WTC11 (cell line): Measurements from ENCODE around the gene C10orf105. TPM values are rescaled to one million over a fixed set of nuclear protein-coding genes. Genes with fewer than 3 reads are reported as not detected.
A peak's percentile ranks its signal among the peaks of the same experiment; 100 is the strongest.

Source experiments
- ATAC-seq: fragments of 200-7000 bp; cut with Tn5 transposase; 2 replicates; pipeline ENCODE4 v1.10.0; 2021; ENCODE audit warnings: mild to moderate bottlenecking, moderate library complexity
- CTCF ChIA-PET: fragments of 300-600 bp; sonication (Branson Sonifier 250); formaldehyde crosslinking; loops from one replicate; lab custom pipeline; 2021; ENCODE audit warnings: antibody characterized with exemption; lab: Charles Lee
- POLR2A ChIA-PET: fragments of 350-600 bp; sonication (Branson Sonifier 250); formaldehyde crosslinking; loops from one replicate; lab custom pipeline; 2021; ENCODE audit warnings: antibody characterized with exemption; lab: Charles Lee
- DNase-seq: peaks from one replicate; pipeline ENCODE4 v3.0.0; 2021; ENCODE audit warnings: low spot score
- H3K27ac Mint-ChIP-seq: 2 replicates; pipeline ENCODE4 v1.8.0; 2021; ENCODE audit warnings: mixed read lengths
- H3K27me3 Mint-ChIP-seq: 2 replicates; pipeline ENCODE4 v1.8.0; 2021; ENCODE audit warnings: low read depth, mild to moderate bottlenecking, moderate library complexity, mixed read lengths
- H3K36me3 Mint-ChIP-seq: 2 replicates; pipeline ENCODE4 v1.8.0; 2021; ENCODE audit warnings: mixed read lengths
- H3K4me1 Mint-ChIP-seq: 2 replicates; pipeline ENCODE4 v1.8.0; 2022; ENCODE audit warnings: mixed read lengths
- H3K4me3 Mint-ChIP-seq: 2 replicates; pipeline ENCODE4 v1.8.0; 2021; ENCODE audit warnings: mild to moderate bottlenecking, moderate library complexity, mixed read lengths
- H3K9me3 Mint-ChIP-seq: 2 replicates; pipeline ENCODE4 v1.8.0; 2021; ENCODE audit warnings: mixed read lengths
- AR ChIP-seq: fragments of 250-450 bp; sonication (Bioruptor Pico); IDR thresholded peaks from 2 replicates; pipeline ENCODE4 v1.9.0; 2021; ENCODE audit warnings: mild to moderate bottlenecking
- CREM ChIP-seq: sonication (generic); formaldehyde crosslinking; IDR thresholded peaks from 2 replicates; pipeline ENCODE4 v1.8.1; 2022; ENCODE audit warnings: mild to moderate bottlenecking, missing genetic modification reagents, moderate library complexity
- CTCF ChIP-seq: fragments of 200-600 bp; IDR thresholded peaks from 2 replicates; pipeline ENCODE4 v1.8.0; 2022; ENCODE audit warnings: antibody characterized with exemption
- E2F4 ChIP-seq: sonication (generic); formaldehyde crosslinking; IDR thresholded peaks from 2 replicates; pipeline ENCODE4 v1.8.1; 2022; ENCODE audit warnings: low read depth, mild to moderate bottlenecking, moderate library complexity, missing genetic modification reagents, borderline replicate concordance
- ELF4 ChIP-seq: sonication (generic); formaldehyde crosslinking; IDR thresholded peaks from 2 replicates; pipeline ENCODE4 v1.8.1; 2022; ENCODE audit warnings: low read depth, mild to moderate bottlenecking, moderate library complexity, missing genetic modification reagents
- EMX1 ChIP-seq: fragments of 250-450 bp; sonication (Bioruptor Pico); IDR thresholded peaks from 2 replicates; pipeline ENCODE4 v1.8.0; 2021; ENCODE audit warnings: mild to moderate bottlenecking
- ETV6 ChIP-seq: sonication (generic); formaldehyde crosslinking; IDR thresholded peaks from 2 replicates; pipeline ENCODE4 v1.8.1; 2022; ENCODE audit warnings: mild to moderate bottlenecking, missing genetic modification reagents
- FOXP1 ChIP-seq: sonication (generic); formaldehyde crosslinking; IDR thresholded peaks from 2 replicates; pipeline ENCODE4 v1.8.0; 2022; ENCODE audit warnings: missing genetic modification reagents, mild to moderate bottlenecking, moderate library complexity, borderline replicate concordance
- HMGXB4 ChIP-seq: sonication (generic); formaldehyde crosslinking; IDR thresholded peaks from 2 replicates; pipeline ENCODE4 v1.8.1; 2023; ENCODE audit warnings: mild to moderate bottlenecking, moderate library complexity, missing genetic modification reagents
- JAZF1 ChIP-seq: fragments of 250-450 bp; sonication (Bioruptor Pico); IDR thresholded peaks from 2 replicates; pipeline ENCODE4 v1.9.0; 2021; ENCODE audit warnings: moderate library complexity, mild to moderate bottlenecking, inconsistent platforms
- NFYB ChIP-seq: sonication (generic); formaldehyde crosslinking; conservative IDR thresholded peaks from 2 replicates; pipeline ENCODE4 v1.8.0; 2022; ENCODE audit warnings: low read depth, missing genetic modification reagents
- PRRX2 ChIP-seq: fragments of 250-450 bp; sonication (Bioruptor Pico); IDR thresholded peaks from 2 replicates; pipeline ENCODE4 v1.8.0; 2021; ENCODE audit warnings: mild to moderate bottlenecking
- TP53 ChIP-seq: sonication (generic); formaldehyde crosslinking; IDR thresholded peaks from 2 replicates; pipeline ENCODE4 v1.8.1; 2023; ENCODE audit warnings: mild to moderate bottlenecking, missing genetic modification reagents
- ZNF219 ChIP-seq: sonication (generic); formaldehyde crosslinking; IDR thresholded peaks from 2 replicates; pipeline ENCODE4 v1.8.0; 2023; ENCODE audit warnings: missing genetic modification reagents, mild to moderate bottlenecking, borderline replicate concordance
- ZNF281 ChIP-seq: sonication (generic); formaldehyde crosslinking; IDR thresholded peaks from 2 replicates; pipeline ENCODE4 v1.8.0; 2023; ENCODE audit warnings: mild to moderate bottlenecking, missing genetic modification reagents
- total RNA-seq: library from RNA; stranded (reverse); gene quantifications from 3 replicates; pipeline ENCODE4 v1.2.3, GENCODE V29; 2021

Gene C10orf105
- total RNA-seq, 1 experiment from 2014 or later: 0.48 TPM

GRCh38 chr10:71761541-71762113 is 42.0 kb upstream of the C10orf105 start:
- ATAC-seq (peak; percentile 85), DNase-seq (peak; percentile 46)
- Mint-ChIP-seq H3K27me3 (no peaks in the 10 kb centered on the region), H3K9me3 (no peaks in the 10 kb centered on the region), H3K36me3 (no peaks in the 10 kb centered on the region), H3K4me1 (peaks cover 8% of the 10 kb centered on the region), H3K4me3 (no peak overlapping the region), H3K27ac (no peak overlapping the region)
- TF ChIP-seq FOXP1 (CRISPR knock-in tag) (0 out of 2 replicates have a peak, but pooled peaks have one; percentile 6), JAZF1 (CRISPR knock-in tag) (no peak), CTCF (peak; percentile 38; the same call in 1 of the 2 replicates)
- CTCF ChIA-PET: interaction anchor here (0.6 to 4.9 kb wide), 5 partner anchors 12 to 260 kb away, joined by 3 to 22 read pairs (median 4); partner anchors contain the start of gene VSIR
- POLR2A ChIA-PET: no interaction called here

GRCh38 chr10:71761105-71761511 is 41.5 kb upstream of the C10orf105 start:
- H3K27ac Mint-ChIP-seq: no peak overlapping the region
- H3K27me3 Mint-ChIP-seq: no peaks in the 10 kb centered on the region
- CTCF ChIA-PET: interaction anchor here (0.6 to 4.9 kb wide), 4 partner anchors 12 to 259 kb away, joined by 3 to 22 read pairs (median 4); partner anchors contain the start of gene VSIR

GRCh38 chr10:71757399-71757922 is 37.9 kb upstream of the C10orf105 start:
- ChIA-PET CTCF (interaction anchor here (0.7 to 2.7 kb wide), 14 partner anchors 10 to 768 kb away, joined by 3 to 20 read pairs (median 5); partner anchors contain the start of genes C10orf105 and VSIR), POLR2A (interaction anchor here (0.6 kb wide), 1 partner anchor 440 kb away, joined by 4 read pairs; no protein-coding TSS in a partner anchor)
- Mint-ChIP-seq H3K4me3 (no peak overlapping the region), H3K36me3 (no peaks in the 10 kb centered on the region), H3K9me3 (no peaks in the 10 kb centered on the region), H3K27me3 (no peaks in the 10 kb centered on the region), H3K27ac (no peak overlapping the region), H3K4me1 (peaks cover 18% of the 10 kb centered on the region)
- ATAC-seq (peak; percentile 57), DNase-seq (no peak)
- TF ChIP-seq AR (CRISPR knock-in tag) (no peak), ELF4 (CRISPR knock-in tag) (no peak), NFYB (no peak), TP53 (CRISPR knock-in tag) (no peak), ETV6 (no peak)

More at GRCh38 chr10:71761105-71761511, 41.5 kb upstream of the C10orf105 start:
- no peak overlapping the region for H3K4me3 Mint-ChIP-seq
- POLR2A ChIA-PET: no interaction called here
- ATAC-seq: no peak
- H3K9me3 Mint-ChIP-seq: no peaks in the 10 kb centered on the region
- 0 out of 2 replicates have a peak, but pooled peaks have one; percentile 39 for TF ChIP-seq FOXP1 (CRISPR knock-in tag)
- TF ChIP-seq EMX1 (CRISPR knock-in tag): no peak
- no peak for TF ChIP-seq PRRX2
- peaks cover 10% of the 10 kb centered on the region for H3K4me1 Mint-ChIP-seq
- H3K36me3 Mint-ChIP-seq: no peaks in the 10 kb centered on the region
- no peak for DNase-seq

GRCh38 chr10:71756311-71757191 is 37.0 kb upstream of the C10orf105 start:
- Mint-ChIP-seq H3K27ac (no peak overlapping the region), H3K4me3 (no peak overlapping the region), H3K9me3 (no peaks in the 10 kb centered on the region), H3K36me3 (no peaks in the 10 kb centered on the region), H3K27me3 (no peaks in the 10 kb centered on the region), H3K4me1 (peaks cover 18% of the 10 kb centered on the region)
- POLR2A ChIA-PET: interaction anchor here (0.6 kb wide), 1 partner anchor 1618 kb away, joined by 5 read pairs; no protein-coding TSS in a partner anchor
- CTCF ChIA-PET: interaction anchor here (0.7 to 2.7 kb wide), 13 partner anchors 9 to 769 kb away, joined by 3 to 20 read pairs (median 5); partner anchors contain the start of genes C10orf105 and VSIR
- no peak for ATAC-seq
- DNase-seq: no peak
- TF ChIP-seq ZNF219 (CRISPR knock-in tag) (no peak), CREM (no peak), ZNF281 (CRISPR knock-in tag) (no peak), E2F4 (CRISPR knock-in tag) (no peak), HMGXB4 (CRISPR knock-in tag) (no peak)
